Stimulated activated CD4-positive, alpha-beta T cell treated with anti-CD3 and anti-CD28 coated beads, TNF-alpha, amount 100 ng/mL, for 4 hours (primary cell): ENCODE measurements around the gene EXOC6B.
"Not testable (repeated sequence)": the region's sequence is repeated elsewhere in the genome, so short reads cannot be mapped to it uniquely, and the experiment has no call there.

Experiments
- DNase-seq, 3 experiments: peaks; one replicate each; pipeline ENCODE4 v3.0.0-alpha.2; 2020; ENCODE audit warnings: low read depth in 3 of 3

Gene EXOC6B

DNA sequence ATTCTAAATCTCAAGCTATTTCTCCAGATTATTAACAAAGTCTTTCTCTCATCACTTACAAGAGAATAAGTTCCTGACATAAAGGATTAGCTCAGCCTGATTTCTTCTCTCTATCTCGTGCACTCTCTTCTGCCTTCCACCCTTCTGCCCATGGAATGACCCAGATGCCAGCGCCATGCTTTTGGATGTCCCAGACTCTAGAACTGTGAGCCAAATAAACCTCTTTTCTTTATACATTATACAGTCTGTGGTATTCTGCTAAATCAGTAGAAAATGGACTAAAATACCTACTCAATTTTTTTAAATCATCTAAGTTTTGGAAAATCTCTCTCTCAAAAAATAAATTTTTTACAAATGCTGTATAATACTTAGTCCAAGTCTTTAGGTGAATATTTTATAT lies 218.6 kb downstream of the EXOC6B start:
- DNase-seq = no peak

- DNase-seq = no peak
Measured at GRCh38 chr2:72605836-72606442, 219.9 kb downstream of the EXOC6B start.

DNA sequence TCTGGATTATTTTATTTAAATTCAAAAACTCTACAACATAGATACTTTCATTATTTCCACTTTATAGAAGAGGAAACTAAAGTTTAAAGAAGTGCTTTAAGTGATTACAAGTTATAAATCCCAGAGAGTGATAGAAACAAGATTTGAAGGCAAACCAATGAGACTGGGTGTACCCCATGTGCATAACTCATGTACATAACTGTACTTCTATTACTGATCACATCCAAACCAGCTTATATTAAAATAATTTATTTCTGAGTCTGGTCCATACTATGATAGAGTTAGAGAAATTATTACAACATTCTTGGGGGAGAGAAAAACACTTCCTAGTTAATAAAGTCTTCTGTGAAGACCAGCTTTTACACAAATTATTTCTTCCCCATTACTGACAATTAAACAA lies 221.4 kb downstream of the EXOC6B start:
- DNase-seq = no peak

DNA sequence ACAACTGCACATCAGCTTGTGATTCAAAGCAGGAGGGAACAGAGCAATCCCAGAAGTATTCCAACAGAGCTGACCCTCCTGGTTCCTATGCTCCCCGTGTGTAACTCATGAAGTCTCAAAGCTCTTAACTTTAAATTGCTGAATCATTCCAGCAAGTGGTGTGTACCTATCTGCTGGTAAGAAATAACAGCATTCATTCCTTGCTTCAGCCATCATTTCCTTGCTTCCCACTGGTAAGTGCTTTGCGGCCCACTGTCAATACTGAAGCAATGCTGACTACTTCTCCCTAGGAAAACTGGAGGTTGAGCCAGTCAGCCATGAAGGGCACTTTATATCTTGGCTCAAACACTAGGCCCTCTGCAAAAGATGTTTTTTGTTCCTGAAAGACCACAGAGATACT lies 222.4 kb downstream of the EXOC6B start:
- DNase-seq = no peak

DNA sequence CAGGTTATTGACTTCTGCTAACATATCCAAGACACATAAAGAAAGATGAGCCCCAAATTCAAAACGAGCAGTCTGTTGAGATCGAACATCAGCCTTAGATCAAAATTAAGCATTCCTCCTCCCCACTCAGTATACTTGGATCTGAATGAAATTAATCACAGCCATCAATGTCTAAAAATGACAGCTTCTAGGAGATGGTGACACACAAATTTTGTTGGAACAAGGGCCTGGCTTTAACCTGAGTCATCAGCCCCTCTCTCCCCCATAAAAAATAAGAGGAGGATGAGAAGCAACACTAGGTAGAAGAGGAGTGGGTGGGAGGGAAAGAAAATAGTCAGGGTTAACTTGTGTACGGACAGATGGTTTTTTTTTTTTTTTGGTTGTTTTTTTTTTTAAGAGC lies 223.1 kb downstream of the EXOC6B start:
- no peak for DNase-seq

DNA sequence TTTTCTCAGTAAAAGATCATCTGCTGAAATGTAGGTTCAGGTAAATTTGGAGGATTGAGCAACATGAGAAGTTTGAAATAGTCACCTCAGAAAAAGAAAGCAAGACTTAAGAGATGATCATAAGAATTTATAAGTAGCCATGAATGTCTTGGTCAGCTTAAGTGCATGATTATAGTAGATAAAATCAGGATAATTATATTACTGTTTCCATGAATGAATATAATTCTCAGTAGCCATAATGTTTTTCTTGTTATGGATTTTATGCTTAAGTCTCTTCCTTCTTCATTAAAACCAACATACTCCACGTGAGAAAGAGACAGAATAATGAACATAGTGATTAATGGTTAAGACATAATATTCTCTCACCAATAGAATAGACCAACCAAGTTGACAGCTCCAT lies 223.7 kb downstream of the EXOC6B start:
- DNase-seq = no peak

DNA sequence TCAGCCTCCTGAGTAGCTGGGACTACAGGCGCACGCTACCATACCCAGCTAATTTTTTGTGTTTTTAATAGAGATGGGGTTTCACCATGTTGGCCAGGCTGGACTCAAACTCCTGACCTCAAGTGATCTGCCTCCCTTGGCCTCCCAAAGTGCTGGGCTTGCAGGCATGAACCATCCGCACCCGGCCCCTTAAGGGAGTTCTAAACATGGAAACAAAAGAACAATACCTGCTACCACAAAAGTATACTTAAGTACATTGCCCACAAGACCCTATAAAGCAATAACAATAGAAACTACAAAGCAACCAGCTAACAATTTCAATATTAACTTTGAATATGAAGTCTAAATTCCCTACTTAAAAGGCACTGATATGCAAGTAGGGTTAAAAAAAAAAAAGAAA lies 242.0 kb downstream of the EXOC6B start:
- not testable (repeated sequence) for DNase-seq

DNA sequence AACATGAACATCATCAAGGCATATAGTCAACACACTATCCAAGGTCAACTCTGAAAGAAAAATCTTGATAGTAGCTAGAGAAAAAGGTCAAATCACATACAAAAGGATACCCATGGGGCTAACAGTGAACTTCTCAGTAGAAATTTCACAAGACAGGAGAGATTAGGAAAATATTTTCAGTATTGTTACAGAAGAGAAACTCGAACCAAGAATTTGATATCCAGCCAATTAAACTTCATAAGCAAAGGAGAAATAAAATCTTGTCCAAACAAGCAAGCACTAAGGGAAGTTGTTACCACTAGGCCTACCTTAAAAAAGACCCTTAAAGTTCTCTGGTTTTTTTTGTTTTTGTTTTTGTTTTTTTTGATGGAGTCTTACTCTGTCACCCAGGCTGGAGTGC lies 242.5 kb downstream of the EXOC6B start:
- no peak for DNase-seq

DNA sequence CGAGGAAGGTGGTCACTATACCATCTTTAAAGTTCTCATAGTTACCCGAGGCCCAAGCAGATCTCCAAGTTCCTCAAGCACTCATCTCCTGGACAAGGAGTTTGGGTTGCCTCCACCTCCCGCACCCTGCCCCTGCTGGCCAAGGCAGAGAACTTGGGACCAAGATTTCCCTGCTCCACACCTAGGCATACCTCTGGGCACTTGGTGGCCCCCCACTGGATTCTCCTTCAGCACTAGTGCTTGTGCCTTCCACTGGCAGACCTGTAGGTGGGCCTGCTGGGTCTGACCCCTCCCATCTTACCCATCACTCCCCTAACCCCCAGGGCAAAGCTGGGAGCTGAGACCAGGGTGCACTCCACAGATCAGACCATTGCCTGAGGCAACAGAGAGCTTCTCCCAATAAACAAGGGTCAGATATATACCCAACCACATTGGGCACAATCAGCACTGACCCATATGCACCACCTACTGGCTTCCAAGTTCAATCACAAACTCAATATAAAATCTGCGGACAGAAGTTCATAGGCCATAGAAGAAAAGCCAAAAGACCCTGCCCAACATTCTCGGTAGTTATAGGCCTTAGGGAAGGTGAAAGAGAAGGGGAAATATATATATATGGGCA lies 244.2 kb downstream of the EXOC6B start:
- DNase-seq = no peak

GRCh38 chr2:72579591-72580180 lies 246.1 kb downstream of the EXOC6B start:
- no peak for DNase-seq

DNA sequence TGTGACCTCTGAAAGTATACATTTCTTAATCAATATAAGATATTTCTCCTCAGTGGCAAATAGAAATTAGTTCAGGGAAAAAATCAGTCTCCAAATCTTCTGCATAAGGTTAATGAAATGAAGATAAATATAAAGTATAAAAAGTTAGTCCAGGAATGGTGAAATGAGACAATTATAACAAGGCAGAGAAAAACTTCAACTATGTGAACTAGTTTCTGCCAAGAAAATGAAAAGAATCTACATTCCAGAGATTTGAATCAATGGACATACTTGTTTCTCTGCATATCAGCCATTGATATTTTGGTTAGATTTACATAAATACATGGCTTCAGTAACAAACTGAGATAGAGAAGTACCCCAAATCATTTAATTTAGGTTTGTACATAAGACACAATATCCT lies 249.0 kb downstream of the EXOC6B start:
- no peak for DNase-seq

DNA sequence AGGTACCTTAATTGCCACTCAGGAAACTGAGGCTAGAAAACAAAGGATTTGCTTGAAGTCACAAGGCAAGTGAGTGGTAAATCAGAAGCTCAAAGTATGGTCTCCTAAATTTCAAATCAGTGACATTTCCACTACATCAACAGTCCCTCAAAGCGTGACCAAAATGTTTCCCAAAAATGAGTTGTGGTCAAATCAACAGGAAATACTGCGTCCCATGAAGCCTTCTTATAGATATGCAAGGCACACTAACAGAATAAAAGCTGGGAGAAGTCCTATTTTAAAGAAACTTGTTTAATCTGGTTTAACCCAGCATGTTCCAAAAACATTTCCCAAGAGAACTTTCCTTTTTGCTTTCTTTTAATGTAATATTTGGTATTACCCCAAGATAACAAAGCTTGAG lies 249.4 kb downstream of the EXOC6B start:
- no peak for DNase-seq

- DNase-seq = no peak
Measured at GRCh38 chr2:72574886-72575285, 250.9 kb downstream of the EXOC6B start.

GRCh38 chr2:72573232-72573631 lies 252.6 kb downstream of the EXOC6B start:
- no peak for DNase-seq

GRCh38 chr2:72572501-72572900 lies 253.3 kb downstream of the EXOC6B start:
- no peak for DNase-seq

DNA sequence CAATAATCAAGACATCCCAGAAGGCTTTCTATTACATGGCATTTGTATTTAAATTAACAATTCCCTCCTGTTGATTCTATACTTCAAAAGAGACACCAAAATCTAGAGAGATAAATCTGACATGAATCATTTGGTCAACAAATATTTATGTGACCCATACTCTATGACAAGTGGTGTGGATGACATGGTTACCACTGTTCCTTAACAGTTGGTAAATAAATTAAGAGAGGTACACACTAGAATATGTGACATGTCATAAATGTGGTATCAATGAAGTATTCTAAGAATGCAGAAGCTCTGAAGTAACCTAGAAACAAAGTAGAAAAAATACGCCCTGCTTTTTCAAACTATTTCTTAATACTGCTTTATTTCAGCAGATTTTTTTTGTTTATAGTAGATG lies 255.4 kb downstream of the EXOC6B start:
- DNase-seq = no peak

GRCh38 chr2:72562451-72563153 lies 263.2 kb downstream of the EXOC6B start:
- DNase-seq = no peak

GRCh38 chr2:72561621-72562318 lies 264.1 kb downstream of the EXOC6B start:
- no peak for DNase-seq

GRCh38 chr2:72555943-72556342 lies 269.9 kb downstream of the EXOC6B start:
- DNase-seq = no peak

GRCh38 chr2:72555363-72555762 lies 270.5 kb downstream of the EXOC6B start:
- not testable (repeated sequence) for DNase-seq

DNA sequence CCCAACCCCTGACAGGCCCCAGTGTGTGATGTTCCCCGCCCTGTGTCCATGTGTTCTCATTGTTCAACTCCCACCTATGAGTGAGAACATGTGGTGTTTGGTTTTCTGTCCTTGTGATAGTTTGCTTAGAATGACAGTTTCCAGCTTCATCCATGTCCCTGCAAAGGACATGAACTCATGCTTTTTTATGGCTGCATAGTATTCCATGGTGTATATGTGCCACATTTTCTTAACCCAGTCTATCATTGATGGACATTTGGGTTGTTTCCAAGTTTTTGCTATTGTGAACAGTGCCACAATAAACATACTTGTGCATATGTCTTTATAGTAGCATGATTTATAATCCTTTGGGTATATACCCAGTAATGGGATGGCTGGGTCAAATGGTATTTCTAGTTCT lies 270.9 kb downstream of the EXOC6B start:
- not testable (repeated sequence) for DNase-seq

GRCh38 chr2:72554381-72554780 lies 271.5 kb downstream of the EXOC6B start:
- DNase-seq = no peak
